K562 (cell line): ENCODE measurements around the gene EPGN. TPM values are rescaled to one million over a fixed set of nuclear protein-coding genes. Genes with fewer than 3 reads are reported as not detected.

Source experiments
- ATF7 ChIP-seq: fragments of 450-650 bp; IDR thresholded peaks from 2 replicates; pipeline ENCODE4 v1.7.1; 2014; ENCODE audit warnings: mild to moderate bottlenecking, moderate library complexity
- CBFA2T2 ChIP-seq: fragments of 450-650 bp; conservative IDR thresholded peaks from 2 replicates; pipeline ENCODE4 v1.6.1; 2017; ENCODE audit warnings: mild to moderate bottlenecking
- CBX5 ChIP-seq: IDR thresholded peaks from 2 replicates; pipeline ENCODE4 v1.6.1; 2014; ENCODE audit warnings: low read depth, borderline replicate concordance
- CC2D1A ChIP-seq: fragments of 450-650 bp; IDR thresholded peaks from 2 replicates; pipeline ENCODE4 v1.6.1; 2017; ENCODE audit warnings: mild to moderate bottlenecking
- COPS2 ChIP-seq: fragments of 450-650 bp; conservative IDR thresholded peaks from 2 replicates; pipeline ENCODE4 v1.6.1; 2016; ENCODE audit warnings: mild to moderate bottlenecking, moderate library complexity
- ELF2 ChIP-seq: fragments of 250-450 bp; sonication (Bioruptor Pico); IDR thresholded peaks from 2 replicates; pipeline ENCODE4 v1.5.0; 2021; ENCODE audit warnings: mild to moderate bottlenecking
- ETS2 ChIP-seq: IDR thresholded peaks from 2 replicates; pipeline ENCODE4 v1.6.1; 2016; ENCODE audit warnings: borderline replicate concordance, missing genetic modification characterization, mild to moderate bottlenecking, moderate library complexity, missing compliant biosample characterization; ENCODE audit not compliant: poor library complexity, severe bottlenecking
- FOXA1 ChIP-seq: fragments of 450-650 bp; IDR thresholded peaks from 2 replicates; pipeline ENCODE4 v1.6.1; 2016; ENCODE audit warnings: mild to moderate bottlenecking, borderline replicate concordance
- FOXK1 ChIP-seq: sonication (generic); formaldehyde crosslinking; IDR thresholded peaks from 2 replicates; pipeline ENCODE4 v1.8.0; 2022; ENCODE audit warnings: missing genetic modification reagents, mild to moderate bottlenecking, borderline replicate concordance
- FOXP1 ChIP-seq: sonication (generic); formaldehyde crosslinking; IDR thresholded peaks from 2 replicates; pipeline ENCODE4 v1.8.0; 2022; ENCODE audit warnings: mild to moderate bottlenecking, missing genetic modification reagents
- MAFK ChIP-seq: IDR thresholded peaks from 2 replicates; pipeline ENCODE4 v1.6.1; 2011; ENCODE audit warnings: low read length, improper control_type of control experiment
- NCOA1 ChIP-seq: fragments of 450-650 bp; IDR thresholded peaks from 2 replicates; pipeline ENCODE4 v1.6.1; 2016; ENCODE audit warnings: low read depth
- RHOXF2B ChIP-seq: fragments of 250-450 bp; sonication (Bioruptor Pico); conservative IDR thresholded peaks from 2 replicates; pipeline ENCODE4 v1.5.1; 2021
- TBP ChIP-seq: optimal IDR thresholded peaks from 2 replicates; pipeline ENCODE3; 2011; ENCODE audit warnings: low read depth, low read length, improper control_type of control experiment
- ZC3H11A ChIP-seq: IDR thresholded peaks from 2 replicates; pipeline ENCODE4 v1.6.1; 2012; ENCODE audit warnings: low read depth, low read length, improper control_type of control experiment
- ZFPM2 ChIP-seq: fragments of 250-450 bp; sonication (Bioruptor Pico); IDR thresholded peaks from 2 replicates; pipeline ENCODE4 v1.5.1; 2022; ENCODE audit warnings: mild to moderate bottlenecking
- ZKSCAN8 ChIP-seq: fragments of 200-800 bp; sonication (Bioruptor generic); IDR thresholded peaks from 2 replicates; pipeline ENCODE4 v1.6.1; 2016; ENCODE audit warnings: missing genetic modification characterization, missing compliant biosample characterization
- ZNF274 ChIP-seq: IDR thresholded peaks from 2 replicates; pipeline ENCODE4 v1.6.1; 2011; ENCODE audit warnings: low read depth, mild to moderate bottlenecking, low read length, moderate library complexity, borderline replicate concordance
- ZNF398 ChIP-seq: fragments of 250-450 bp; sonication (Bioruptor Pico); IDR thresholded peaks from 2 replicates; pipeline ENCODE4 v1.8.0; 2021; ENCODE audit warnings: moderate library complexity, mild to moderate bottlenecking, inconsistent platforms
- ZNF717 ChIP-seq: fragments of 250-450 bp; sonication (Bioruptor Pico); IDR thresholded peaks from 2 replicates; pipeline ENCODE4 v1.5.0; 2021
- ZNF77 ChIP-seq: fragments of 250-450 bp; sonication (Bioruptor Pico); IDR thresholded peaks from 2 replicates; pipeline ENCODE4 v1.5.0; 2020
- ZNF778 ChIP-seq: fragments of 450-650 bp; formaldehyde crosslinking; IDR thresholded peaks from 2 replicates; pipeline ENCODE4 v1.4.0; 2020; ENCODE audit warnings: mild to moderate bottlenecking, moderate library complexity
- ZNF79 ChIP-seq: fragments of 250-450 bp; sonication (Bioruptor Pico); IDR thresholded peaks from 2 replicates; pipeline ENCODE4 v1.4.0; 2020; ENCODE audit warnings: low read depth, mild to moderate bottlenecking, moderate library complexity
- polyA plus RNA-seq, 8 experiments: library from polyadenylated mRNA; depleted of rRNA in 4 of 8; stranded (reverse) in 5 of 8; unstranded in 3 of 8; fragments of >200 nt; fragmentation: Nextera tagmentation in 2 of 8; fragmentation: Illumina TruSeq in 1 of 8; extraction: Ambion mirVana in 2 of 8; extraction: Trizol in 1 of 8; gene quantifications; 2 replicates each; pipeline versions ENCODE4 v1.2.1 to v1.2.3, GENCODE V29; 2011 to 2014; ENCODE audit warnings: inconsistent platforms in 1 of 8, missing spikeins in 1 of 8
- total RNA-seq, 7 experiments: library from RNA; depleted of rRNA in 6 of 7; stranded (reverse); fragments of >200 nt in 6 of 7; fragmentation: Illumina TruSeq in 2 of 7; extraction: Trizol in 2 of 7; gene quantifications; 2 replicates each; pipeline versions ENCODE4 v1.2.1 to v1.2.3, GENCODE V29; 2011 to 2021; ENCODE audit warnings: low replicate concordance in 1 of 7
- TF ChIP-seq, protein P1 (sequence below), 2 experiments: IDR thresholded peaks in 1 of 2; conservative IDR thresholded peaks in 1 of 2; 2 replicates each; pipeline ENCODE4 v1.6.1; 2016; ENCODE audit warnings: low read depth in 2 of 2, mild to moderate bottlenecking in 1 of 2, missing compliant biosample characterization in 1 of 2, missing genetic modification characterization in 1 of 2, moderate library complexity in 1 of 2
- TF ChIP-seq, protein P2 (sequence below): sonication (generic); formaldehyde crosslinking; IDR thresholded peaks from 2 replicates; pipeline ENCODE4 v1.8.0; 2022; ENCODE audit warnings: missing genetic modification reagents, mild to moderate bottlenecking, borderline replicate concordance
- TF ChIP-seq, protein P3 (sequence below): fragments of 250-450 bp; sonication (Bioruptor Pico); IDR thresholded peaks from 2 replicates; pipeline ENCODE4 v1.8.0; 2021; ENCODE audit warnings: moderate library complexity, mild to moderate bottlenecking, inconsistent platforms

Gene EPGN
- total and polyA plus RNA-seq, 9 of the 15 experiments (the other 6 are each of a cell fraction or from before 2014, with no cell fraction given) = 0.10 to 0.56 TPM; not detected in 7

DNA sequence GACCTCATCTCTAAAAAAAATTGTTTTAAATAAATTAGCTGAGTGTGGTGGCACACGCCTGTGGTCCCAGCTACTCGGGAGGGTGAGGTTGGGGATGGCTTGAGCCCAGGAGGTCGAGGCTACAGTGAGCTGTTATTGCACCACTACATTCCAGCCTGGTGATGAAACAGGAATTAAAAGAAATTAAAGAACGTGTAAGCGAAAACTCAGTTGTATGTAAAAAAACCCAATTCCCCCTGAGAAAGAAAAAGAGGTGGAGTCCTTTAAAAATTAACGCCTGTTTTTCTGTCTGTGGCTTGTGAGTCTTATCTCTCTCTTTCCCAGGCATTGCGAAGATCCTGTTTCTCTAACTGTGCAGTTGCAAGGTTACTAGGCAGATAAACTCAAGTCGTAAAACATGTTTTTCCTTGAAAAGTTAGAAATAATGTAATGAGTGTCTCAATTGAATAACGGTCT lies 22.1 kb downstream of the EPGN start (continued):
- TF ChIP-seq, protein P1, sequence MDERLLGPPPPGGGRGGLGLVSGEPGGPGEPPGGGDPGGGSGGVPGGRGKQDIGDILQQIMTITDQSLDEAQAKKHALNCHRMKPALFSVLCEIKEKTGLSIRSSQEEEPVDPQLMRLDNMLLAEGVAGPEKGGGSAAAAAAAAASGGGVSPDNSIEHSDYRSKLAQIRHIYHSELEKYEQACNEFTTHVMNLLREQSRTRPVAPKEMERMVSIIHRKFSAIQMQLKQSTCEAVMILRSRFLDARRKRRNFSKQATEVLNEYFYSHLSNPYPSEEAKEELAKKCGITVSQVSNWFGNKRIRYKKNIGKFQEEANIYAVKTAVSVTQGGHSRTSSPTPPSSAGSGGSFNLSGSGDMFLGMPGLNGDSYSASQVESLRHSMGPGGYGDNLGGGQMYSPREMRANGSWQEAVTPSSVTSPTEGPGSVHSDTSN (CRISPR knock-in tag; IDR thresholded peaks at IDR 0.05; ENCODE audit: low read depth) = no peak
- TF ChIP-seq, protein P1 (tag; conservative IDR thresholded peaks at IDR 0.05; ENCODE audit: low read depth) = no peak
- TF ChIP-seq ATF7 (no peak), TBP (peak; percentile 26), CC2D1A (peak; percentile 67; the same call in 1 of the 2 replicates), ZNF79 (CRISPR knock-in tag) (no peak), ZC3H11A (no peak), CBFA2T2 (no peak; the same call in 1 of the 2 replicates), CBX5 (no peak), ZNF398 (no peak), FOXK1 (0 out of 2 replicates have a peak, but pooled peaks have one; percentile 71), NCOA1 (no peak), ZFPM2 (CRISPR knock-in tag) (no peak), ZKSCAN8 (CRISPR knock-in tag) (no peak), ELF2 (CRISPR knock-in tag) (no peak), ETS2 (no peak), RHOXF2B (CRISPR knock-in tag) (no peak), FOXA1 (no peak), ZNF77 (CRISPR knock-in tag) (no peak), ZNF274 (no peak), COPS2 (no peak), FOXP1 (CRISPR knock-in tag) (no peak), ZNF778 (CRISPR knock-in tag) (no peak), MAFK (no peak), ZNF717 (CRISPR knock-in tag) (no peak)
- TF ChIP-seq, protein P2, sequence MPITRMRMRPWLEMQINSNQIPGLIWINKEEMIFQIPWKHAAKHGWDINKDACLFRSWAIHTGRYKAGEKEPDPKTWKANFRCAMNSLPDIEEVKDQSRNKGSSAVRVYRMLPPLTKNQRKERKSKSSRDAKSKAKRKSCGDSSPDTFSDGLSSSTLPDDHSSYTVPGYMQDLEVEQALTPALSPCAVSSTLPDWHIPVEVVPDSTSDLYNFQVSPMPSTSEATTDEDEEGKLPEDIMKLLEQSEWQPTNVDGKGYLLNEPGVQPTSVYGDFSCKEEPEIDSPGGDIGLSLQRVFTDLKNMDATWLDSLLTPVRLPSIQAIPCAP (CRISPR knock-in tag) = no peak
- TF ChIP-seq, protein P3, sequence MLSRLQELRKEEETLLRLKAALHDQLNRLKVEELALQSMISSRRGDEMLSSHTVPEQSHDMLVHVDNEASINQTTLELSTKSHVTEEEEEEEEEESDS (CRISPR knock-in tag) = no peak
